Osteocyte (in vitro differentiated cells): ENCODE results near the gene PPP2R5C. TPM values are rescaled to one million over a fixed set of nuclear protein-coding genes. Genes with fewer than 3 reads are reported as not detected.

Experiments used
- DNase-seq: peaks from one replicate; pipeline ENCODE4 v3.0.0; 2021; ENCODE audit warnings: mixed read lengths; ENCODE audit not compliant: unreplicated experiment; ENCODE audit errors: extremely low spot score
- H3K27ac Mint-ChIP-seq: one replicate; pipeline ENCODE4 v1.8.0; 2021; ENCODE audit warnings: mild to moderate bottlenecking, mixed read lengths; ENCODE audit not compliant: unreplicated experiment
- H3K27me3 Mint-ChIP-seq: one replicate; pipeline ENCODE4 v1.8.0; 2021; ENCODE audit warnings: mixed read lengths; ENCODE audit not compliant: unreplicated experiment
- H3K36me3 Mint-ChIP-seq: one replicate; pipeline ENCODE4 v1.8.0; 2021; ENCODE audit warnings: mixed read lengths; ENCODE audit not compliant: unreplicated experiment
- H3K4me1 Mint-ChIP-seq: one replicate; pipeline ENCODE4 v1.8.0; 2021; ENCODE audit warnings: mixed read lengths; ENCODE audit not compliant: unreplicated experiment
- H3K4me3 Mint-ChIP-seq: one replicate; pipeline ENCODE4 v1.8.0; 2021; ENCODE audit warnings: mild to moderate bottlenecking, moderate library complexity, mixed read lengths; ENCODE audit not compliant: unreplicated experiment
- H3K9me3 Mint-ChIP-seq: one replicate; pipeline ENCODE4 v1.8.0; 2021; ENCODE audit warnings: mixed read lengths; ENCODE audit not compliant: unreplicated experiment
- CTCF ChIP-seq: fragments of 200-600 bp; sonication (generic); IDR thresholded peaks from 2 replicates; pipeline ENCODE4 v1.5.0; 2021; ENCODE audit warnings: antibody characterized with exemption, mild to moderate bottlenecking, moderate library complexity
- total RNA-seq: library from RNA; stranded (reverse); gene quantifications from 2 replicates; pipeline ENCODE4 v1.2.1, GENCODE V29; 2021

Gene PPP2R5C
- total RNA-seq, 1 donor from 2014 or later, result 116 TPM

- no peak overlapping the region for H3K4me3 Mint-ChIP-seq
- H3K27ac Mint-ChIP-seq, result no peak overlapping the region
- no peaks in the 10 kb centered on the region for H3K27me3 Mint-ChIP-seq
- peak; percentile 59 for DNase-seq
- peaks cover 29% of the 10 kb centered on the region for H3K36me3 Mint-ChIP-seq
- H3K4me1 Mint-ChIP-seq, result peaks cover 22% of the 10 kb centered on the region
- no peaks in the 10 kb centered on the region for H3K9me3 Mint-ChIP-seq
- no peak for TF ChIP-seq CTCF
Measured at GRCh38 chr14:101881426-101881825, 119.9 kb downstream of the PPP2R5C start.

- no peak for TF ChIP-seq CTCF
- no peak overlapping the region for H3K27ac Mint-ChIP-seq
- no peaks in the 10 kb centered on the region for H3K9me3 Mint-ChIP-seq
- H3K4me3 Mint-ChIP-seq, result no peak overlapping the region
- H3K4me1 Mint-ChIP-seq, result peaks cover 18% of the 10 kb centered on the region
- H3K36me3 Mint-ChIP-seq, result peaks cover 32% of the 10 kb centered on the region
- peak; percentile 67 for DNase-seq
- H3K27me3 Mint-ChIP-seq, result no peaks in the 10 kb centered on the region
Measured at GRCh38 chr14:101882141-101882935, 120.8 kb downstream of the PPP2R5C start.

- Mint-ChIP-seq H3K36me3 (peaks cover 32% of the 10 kb centered on the region), H3K9me3 (no peaks in the 10 kb centered on the region), H3K27me3 (no peaks in the 10 kb centered on the region), H3K4me1 (peaks cover under 1% of the 10 kb centered on the region), H3K27ac (no peak overlapping the region), H3K4me3 (no peak overlapping the region)
- peak; percentile 70 for DNase-seq
- no peak for TF ChIP-seq CTCF
Measured at GRCh38 chr14:101884089-101884933, 122.8 kb downstream of the PPP2R5C start.

- Mint-ChIP-seq H3K36me3 (peaks cover 32% of the 10 kb centered on the region), H3K4me3 (no peak overlapping the region), H3K4me1 (no peaks in the 10 kb centered on the region), H3K27ac (no peak overlapping the region), H3K27me3 (no peaks in the 10 kb centered on the region), H3K9me3 (no peaks in the 10 kb centered on the region)
- peak; percentile 75 for DNase-seq
- no peak for TF ChIP-seq CTCF
Measured at GRCh38 chr14:101884934-101885576, 123.5 kb downstream of the PPP2R5C start.
